ENCODE data around the gene ZNF768. TPM values are rescaled to one million over a fixed set of nuclear protein-coding genes. Genes with fewer than 3 reads are reported as not detected.

Gene ZNF768
- total RNA-seq, 1 experiment from 2014 or later = 48.8 TPM

DNA sequence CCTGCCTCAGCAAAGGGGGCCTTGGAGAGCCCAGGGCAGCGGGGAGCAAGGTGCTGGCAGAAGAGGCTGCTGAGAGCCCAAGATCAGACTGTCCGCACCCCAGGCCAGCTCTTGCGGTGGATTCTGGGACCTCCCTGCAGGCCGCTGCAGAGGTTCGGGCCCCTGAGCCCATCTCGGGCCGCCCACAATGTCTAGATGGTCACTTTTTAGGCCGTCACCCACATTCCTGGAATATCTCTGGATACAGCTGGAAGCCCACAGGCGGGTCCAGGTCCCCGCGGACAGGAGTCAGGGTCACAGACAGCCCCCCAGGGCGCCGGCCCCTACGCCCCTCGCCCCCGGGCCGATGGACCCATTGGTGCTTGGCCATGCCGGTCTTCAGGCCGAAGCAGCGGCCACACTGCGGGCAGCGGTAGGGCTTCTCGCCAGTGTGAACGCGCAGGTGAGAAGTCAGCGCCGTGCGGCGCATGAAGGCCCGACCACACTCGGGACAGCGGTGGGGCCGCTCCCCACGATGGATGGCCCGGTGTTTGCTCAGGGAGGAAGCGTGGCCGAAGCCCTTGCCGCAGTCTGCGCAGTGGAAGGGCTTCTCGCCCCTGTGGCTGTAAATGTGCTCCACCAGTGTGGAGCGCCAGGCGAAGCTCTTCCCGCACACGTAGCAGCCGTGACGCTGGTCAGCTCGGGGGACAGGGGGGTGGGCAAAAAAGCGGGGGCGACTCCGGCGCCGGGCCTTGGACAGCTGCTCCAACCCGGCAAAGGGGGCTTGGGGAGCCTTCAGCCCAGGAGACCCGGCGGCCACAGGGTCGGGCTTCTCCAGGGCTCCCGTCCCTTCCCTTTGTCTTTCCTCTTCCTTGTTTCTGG, 6.1 kb upstream of the ZNF768 start (continued):
- TF ChIP-seq, protein P1, sequence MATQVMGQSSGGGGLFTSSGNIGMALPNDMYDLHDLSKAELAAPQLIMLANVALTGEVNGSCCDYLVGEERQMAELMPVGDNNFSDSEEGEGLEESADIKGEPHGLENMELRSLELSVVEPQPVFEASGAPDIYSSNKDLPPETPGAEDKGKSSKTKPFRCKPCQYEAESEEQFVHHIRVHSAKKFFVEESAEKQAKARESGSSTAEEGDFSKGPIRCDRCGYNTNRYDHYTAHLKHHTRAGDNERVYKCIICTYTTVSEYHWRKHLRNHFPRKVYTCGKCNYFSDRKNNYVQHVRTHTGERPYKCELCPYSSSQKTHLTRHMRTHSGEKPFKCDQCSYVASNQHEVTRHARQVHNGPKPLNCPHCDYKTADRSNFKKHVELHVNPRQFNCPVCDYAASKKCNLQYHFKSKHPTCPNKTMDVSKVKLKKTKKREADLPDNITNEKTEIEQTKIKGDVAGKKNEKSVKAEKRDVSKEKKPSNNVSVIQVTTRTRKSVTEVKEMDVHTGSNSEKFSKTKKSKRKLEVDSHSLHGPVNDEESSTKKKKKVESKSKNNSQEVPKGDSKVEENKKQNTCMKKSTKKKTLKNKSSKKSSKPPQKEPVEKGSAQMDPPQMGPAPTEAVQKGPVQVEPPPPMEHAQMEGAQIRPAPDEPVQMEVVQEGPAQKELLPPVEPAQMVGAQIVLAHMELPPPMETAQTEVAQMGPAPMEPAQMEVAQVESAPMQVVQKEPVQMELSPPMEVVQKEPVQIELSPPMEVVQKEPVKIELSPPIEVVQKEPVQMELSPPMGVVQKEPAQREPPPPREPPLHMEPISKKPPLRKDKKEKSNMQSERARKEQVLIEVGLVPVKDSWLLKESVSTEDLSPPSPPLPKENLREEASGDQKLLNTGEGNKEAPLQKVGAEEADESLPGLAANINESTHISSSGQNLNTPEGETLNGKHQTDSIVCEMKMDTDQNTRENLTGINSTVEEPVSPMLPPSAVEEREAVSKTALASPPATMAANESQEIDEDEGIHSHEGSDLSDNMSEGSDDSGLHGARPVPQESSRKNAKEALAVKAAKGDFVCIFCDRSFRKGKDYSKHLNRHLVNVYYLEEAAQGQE (IDR thresholded peaks at IDR 0.05; ENCODE audit: low read depth) = no peak

DNA sequence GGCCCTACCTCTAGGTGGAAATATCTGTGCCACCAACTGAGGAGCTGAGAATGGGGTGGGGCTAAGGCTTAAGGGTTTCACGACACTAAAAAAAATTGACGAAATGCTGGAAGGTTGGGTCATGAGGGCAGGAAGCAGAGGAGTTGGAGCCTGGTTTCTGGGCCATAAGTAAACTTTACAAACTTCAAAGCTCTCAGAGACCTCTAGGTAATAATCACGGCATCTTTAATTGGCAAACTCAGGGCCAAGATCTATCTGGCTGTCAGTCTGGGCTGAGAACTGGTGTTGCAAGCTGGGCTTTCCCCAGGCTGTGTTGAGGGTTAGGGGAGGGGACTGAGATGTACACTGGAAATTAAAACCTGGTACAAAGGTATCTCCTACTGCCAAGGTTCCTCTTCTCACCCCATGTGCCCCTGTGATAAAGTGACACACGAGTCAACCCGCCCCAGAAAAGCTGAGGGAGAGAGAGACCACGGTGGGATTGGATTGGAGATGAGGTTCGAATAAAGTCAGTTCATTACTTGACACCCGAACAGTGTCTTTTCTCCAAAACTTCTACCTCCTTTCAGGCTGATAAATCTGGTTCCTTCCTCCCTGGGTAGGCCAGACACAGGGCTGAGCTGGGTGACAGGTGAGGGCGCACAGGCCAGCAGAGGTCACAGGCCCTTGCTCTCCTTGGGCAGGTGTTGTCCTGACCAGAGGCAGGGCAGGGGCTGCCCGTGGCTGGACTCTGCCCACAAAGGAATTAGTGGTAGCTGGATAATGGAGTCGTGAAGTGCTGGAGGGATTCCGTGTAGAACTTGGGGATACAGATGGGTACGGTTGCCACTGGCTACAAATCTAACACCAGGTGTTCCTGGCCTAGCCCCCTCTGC, 4.0 kb upstream of the ZNF768 start:
- ATAC-seq = no peak
- ChIA-PET CTCF (no interaction called here), RAD21 (ENCODE audit: low non-redundant PET in 1 of 2, low total read pairs in 2 of 2, uncharacterized antibody in 2 of 2, unreplicated experiment in 2 of 2) (no interaction called here), POLR2A (no interaction called here)
- Histone ChIP-seq H3K27me3 (ENCODE audit: insufficient read depth, low read length) (no peaks in the 10 kb centered on the region), H3K9me2 (ENCODE audit: insufficient read depth) (no peaks in the 10 kb centered on the region), H4K20me1 (ENCODE audit: insufficient read depth) (no peaks in the 10 kb centered on the region), H3K9me3 (ENCODE audit: control insufficient read depth in 1 of 2, insufficient read depth in 1 of 2, low read depth in 1 of 2, low read length in 2 of 2) (no peaks in the 10 kb centered on the region), H2AFZ (ENCODE audit: low read depth, low read length, poor library complexity, severe bottlenecking) (no peak overlapping the region), H3K9ac (ENCODE audit: low read length) (no peak overlapping the region), H3K4me2 (ENCODE audit: low read length) (no peak overlapping the region), H3K4me3 (replicated peaks in 1 of 2; ENCODE audit: low read depth in 1 of 2, low read length in 2 of 2) (no peak overlapping the region), H3K27ac (ENCODE audit: low read depth, low read length) (no peak overlapping the region), H3K4me1 (ENCODE audit: control insufficient read depth in 1 of 2, insufficient read depth in 2 of 2, low read length in 2 of 2) (peaks cover 9 to 43% of the 10 kb centered on the region in 2 experiments), H3K79me2 (ENCODE audit: insufficient read depth, low read length) (peaks cover 8% of the 10 kb centered on the region), H3K36me3 (ENCODE audit: control insufficient read depth in 1 of 2, insufficient read depth in 2 of 2, low read length in 2 of 2) (no peaks in the 10 kb centered on the region)
- intact Hi-C loops (cut with micrococcal nuclease) = no loop called here
- no TSS peak for BruUV-seq (replicated peaks)
- no peak for TF ChIP-seq CBX3 (IDR thresholded peaks at IDR 0.05; ENCODE audit: low read depth)
- no peak for TF ChIP-seq POLR2AphosphoS5 (IDR thresholded peaks at IDR 0.05; ENCODE audit: low read depth, low read length)
- TF ChIP-seq, protein P2, sequence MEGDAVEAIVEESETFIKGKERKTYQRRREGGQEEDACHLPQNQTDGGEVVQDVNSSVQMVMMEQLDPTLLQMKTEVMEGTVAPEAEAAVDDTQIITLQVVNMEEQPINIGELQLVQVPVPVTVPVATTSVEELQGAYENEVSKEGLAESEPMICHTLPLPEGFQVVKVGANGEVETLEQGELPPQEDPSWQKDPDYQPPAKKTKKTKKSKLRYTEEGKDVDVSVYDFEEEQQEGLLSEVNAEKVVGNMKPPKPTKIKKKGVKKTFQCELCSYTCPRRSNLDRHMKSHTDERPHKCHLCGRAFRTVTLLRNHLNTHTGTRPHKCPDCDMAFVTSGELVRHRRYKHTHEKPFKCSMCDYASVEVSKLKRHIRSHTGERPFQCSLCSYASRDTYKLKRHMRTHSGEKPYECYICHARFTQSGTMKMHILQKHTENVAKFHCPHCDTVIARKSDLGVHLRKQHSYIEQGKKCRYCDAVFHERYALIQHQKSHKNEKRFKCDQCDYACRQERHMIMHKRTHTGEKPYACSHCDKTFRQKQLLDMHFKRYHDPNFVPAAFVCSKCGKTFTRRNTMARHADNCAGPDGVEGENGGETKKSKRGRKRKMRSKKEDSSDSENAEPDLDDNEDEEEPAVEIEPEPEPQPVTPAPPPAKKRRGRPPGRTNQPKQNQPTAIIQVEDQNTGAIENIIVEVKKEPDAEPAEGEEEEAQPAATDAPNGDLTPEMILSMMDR (IDR thresholded peaks at IDR 0.05 in 2 of 3, conservative IDR thresholded peaks at IDR 0.05 in 1 of 3; ENCODE audit: borderline replicate concordance in 1 of 3, insufficient read depth in 1 of 3, low read depth in 2 of 3, low read length in 2 of 3) = no peak
- TF ChIP-seq POLR2A (IDR thresholded peaks at IDR 0.05; ENCODE audit: borderline replicate concordance, extremely low read depth, insufficient read depth, insufficient read length) = no peak
- TF ChIP-seq, protein P3, sequence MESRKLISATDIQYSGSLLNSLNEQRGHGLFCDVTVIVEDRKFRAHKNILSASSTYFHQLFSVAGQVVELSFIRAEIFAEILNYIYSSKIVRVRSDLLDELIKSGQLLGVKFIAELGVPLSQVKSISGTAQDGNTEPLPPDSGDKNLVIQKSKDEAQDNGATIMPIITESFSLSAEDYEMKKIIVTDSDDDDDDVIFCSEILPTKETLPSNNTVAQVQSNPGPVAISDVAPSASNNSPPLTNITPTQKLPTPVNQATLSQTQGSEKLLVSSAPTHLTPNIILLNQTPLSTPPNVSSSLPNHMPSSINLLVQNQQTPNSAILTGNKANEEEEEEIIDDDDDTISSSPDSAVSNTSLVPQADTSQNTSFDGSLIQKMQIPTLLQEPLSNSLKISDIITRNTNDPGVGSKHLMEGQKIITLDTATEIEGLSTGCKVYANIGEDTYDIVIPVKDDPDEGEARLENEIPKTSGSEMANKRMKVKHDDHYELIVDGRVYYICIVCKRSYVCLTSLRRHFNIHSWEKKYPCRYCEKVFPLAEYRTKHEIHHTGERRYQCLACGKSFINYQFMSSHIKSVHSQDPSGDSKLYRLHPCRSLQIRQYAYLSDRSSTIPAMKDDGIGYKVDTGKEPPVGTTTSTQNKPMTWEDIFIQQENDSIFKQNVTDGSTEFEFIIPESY (IDR thresholded peaks at IDR 0.05; ENCODE audit: extremely low read depth, insufficient replicate concordance, low read length) = no peak
- no peak for TF ChIP-seq SP1 (IDR thresholded peaks at IDR 0.05; ENCODE audit: low read depth)
- TF ChIP-seq SIN3A (IDR thresholded peaks at IDR 0.05; ENCODE audit: low read depth) = no peak
- no peak for TF ChIP-seq FOSL1 (IDR thresholded peaks at IDR 0.05; ENCODE audit: low read depth)
- no peak for TF ChIP-seq SRF (IDR thresholded peaks at IDR 0.05; ENCODE audit: low read depth)
- no peak for TF ChIP-seq CEBPB (IDR thresholded peaks at IDR 0.05; ENCODE audit: low read depth)
- no peak for DNase-seq (ENCODE audit: low read depth, low spot score)
